GM19193 (cell line): ENCODE data around the gene ZNF546.

ENCODE experiments used
- POLR2A ChIP-seq: IDR thresholded peaks from 4 replicates; pipeline ENCODE4 v1.6.1; 2011; ENCODE audit not compliant: insufficient read depth, insufficient read length; ENCODE audit errors: extremely low read depth

Gene ZNF546

DNA sequence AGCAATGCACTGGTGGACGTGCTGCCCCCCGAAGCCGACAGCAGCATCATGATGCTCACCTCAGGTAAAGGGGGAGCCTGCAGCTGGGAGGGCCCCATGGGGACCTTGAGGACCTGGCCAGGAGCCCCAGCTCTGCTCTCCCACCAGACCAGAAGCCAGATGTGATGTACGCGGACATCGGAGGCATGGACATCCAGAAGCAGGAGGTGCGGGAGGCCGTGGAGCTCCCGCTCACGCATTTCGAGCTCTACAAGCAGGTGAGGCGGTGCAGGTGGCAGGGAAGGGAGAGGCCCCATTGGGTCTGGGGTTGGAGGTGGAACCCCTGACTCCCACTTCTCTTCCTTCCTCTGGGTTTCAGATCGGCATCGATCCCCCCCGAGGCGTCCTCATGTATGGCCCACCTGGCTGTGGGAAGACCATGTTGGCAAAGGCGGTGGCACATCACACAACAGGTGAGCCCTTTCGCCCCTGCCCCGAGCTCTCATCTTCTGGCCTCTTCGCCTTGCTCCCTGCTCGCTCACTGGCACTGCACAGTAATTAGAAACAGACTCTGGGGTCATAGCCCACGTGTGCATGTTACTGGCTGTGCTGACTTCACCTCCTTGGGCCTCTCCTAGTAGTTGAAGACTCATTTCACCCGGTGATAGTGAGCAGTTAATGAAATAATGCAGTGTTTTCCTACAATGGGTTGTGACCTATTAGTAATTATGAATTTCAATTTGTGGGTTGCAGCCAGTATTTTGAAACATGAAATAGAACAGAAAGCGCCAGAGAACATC, 22.3 kb upstream of the ZNF546 start:
- no peak for TF ChIP-seq POLR2A

DNA sequence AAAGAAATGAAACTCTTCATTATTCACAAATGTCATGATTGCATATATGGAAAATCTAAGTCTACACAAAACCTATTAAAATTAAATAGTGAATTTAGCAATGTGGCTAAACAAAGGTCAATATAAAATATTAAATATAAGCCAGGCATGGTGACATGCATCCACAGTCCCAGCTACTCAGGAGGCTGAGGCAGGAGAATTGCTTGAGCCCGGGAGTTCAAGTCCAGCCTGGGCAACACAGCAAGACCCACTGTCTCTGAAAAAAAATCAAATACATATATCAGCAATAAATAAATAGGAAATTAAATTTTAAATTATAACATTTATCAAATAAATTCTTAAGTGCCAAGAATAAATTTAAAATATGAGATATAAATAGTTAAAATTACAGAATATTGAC, 14.0 kb upstream of the ZNF546 start:
- TF ChIP-seq POLR2A, result no peak

- TF ChIP-seq POLR2A, result no peak
These were observed 13.1 kb upstream of the ZNF546 start for GRCh38 chr19:39983695-39984300.

DNA sequence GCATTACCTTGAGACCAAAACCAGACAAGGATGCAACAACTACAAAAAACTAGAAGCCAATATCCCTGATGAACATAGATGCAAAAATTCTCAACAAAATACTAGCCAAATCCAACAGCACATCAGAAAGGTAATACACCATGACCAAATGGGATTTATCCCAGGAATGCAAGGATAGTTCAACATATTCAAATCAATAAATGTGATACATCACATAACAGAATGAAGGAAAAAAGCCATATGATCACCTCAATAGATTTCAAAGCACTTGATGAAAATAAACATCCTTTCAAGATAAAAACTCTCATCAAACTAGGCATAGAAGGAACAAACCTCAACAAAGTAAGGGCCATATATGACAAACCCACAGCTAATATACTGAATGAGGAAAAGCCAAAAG, 10.2 kb upstream of the ZNF546 start:
- TF ChIP-seq POLR2A, result no peak

DNA sequence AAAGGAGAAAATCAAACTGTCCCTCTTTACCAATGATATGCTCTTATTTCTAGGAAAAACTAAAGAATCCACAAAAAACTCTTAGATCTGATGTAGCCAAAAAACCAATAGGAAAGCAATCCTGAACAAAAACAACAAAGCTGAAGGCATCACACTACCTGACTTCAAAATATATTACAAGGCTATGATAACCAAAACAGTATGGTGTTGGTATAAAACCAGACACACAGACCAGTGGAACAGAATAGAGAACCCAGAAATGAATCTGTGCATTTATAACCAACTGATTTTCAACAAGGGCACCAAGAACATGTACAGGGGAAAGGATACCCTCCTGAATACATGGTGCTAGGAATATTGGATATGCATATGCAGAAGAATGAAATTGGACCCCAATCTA, 9.7 kb upstream of the ZNF546 start:
- TF ChIP-seq POLR2A, result no peak

DNA sequence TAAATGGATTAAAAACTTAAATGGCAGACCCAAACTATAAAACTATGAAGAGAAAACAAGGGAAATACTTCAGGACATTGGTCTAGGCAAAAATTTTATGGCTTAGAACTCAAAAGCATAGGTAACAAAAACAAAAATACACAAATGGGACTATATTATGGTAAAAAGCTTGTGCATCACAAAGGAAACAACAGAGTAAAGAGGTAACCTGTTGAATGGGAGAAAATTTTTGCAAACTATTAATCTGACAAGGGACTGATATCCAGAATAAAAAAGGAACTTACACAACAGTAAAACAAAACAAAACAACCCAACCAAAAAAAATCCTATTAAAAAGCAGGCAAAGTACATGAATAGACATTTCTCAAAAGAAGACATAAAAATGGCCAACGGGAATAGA, 9.3 kb upstream of the ZNF546 start:
- no peak for TF ChIP-seq POLR2A

GRCh38 chr19:39993605-39994004, 3.3 kb upstream of the ZNF546 start:
- no peak for TF ChIP-seq POLR2A

- TF ChIP-seq POLR2A, result no peak
These were observed 2.5 kb upstream of the ZNF546 start for GRCh38 chr19:39994361-39994760.

GRCh38 chr19:39995794-39996193, 1.1 kb upstream of the ZNF546 start:
- no peak for TF ChIP-seq POLR2A

DNA sequence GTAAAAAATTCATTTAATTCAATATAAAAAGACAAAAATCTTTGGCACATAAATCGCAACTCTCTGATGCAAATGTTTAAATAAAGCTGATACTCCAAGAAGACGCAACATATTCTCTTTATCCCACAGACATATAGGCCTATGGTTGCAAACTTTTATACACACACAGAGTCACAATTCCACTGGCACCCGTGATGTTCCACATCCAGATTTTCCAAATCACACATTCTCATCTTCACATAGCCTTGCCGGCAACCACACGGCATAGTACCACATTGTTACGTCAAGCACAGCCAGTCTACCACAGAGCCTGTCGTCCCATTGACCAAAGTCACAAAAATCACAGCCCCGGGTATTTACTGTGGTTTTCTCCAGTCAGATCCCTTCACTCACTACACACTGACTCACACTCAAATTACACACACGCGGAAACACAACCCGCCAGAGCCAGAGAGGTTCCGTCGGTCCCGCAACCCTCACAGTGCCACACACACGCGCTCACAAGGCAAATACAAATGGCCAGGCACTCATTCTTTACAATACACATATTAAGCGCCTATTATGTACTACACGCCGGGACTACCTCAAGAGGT, 546 bp upstream of the ZNF546 start:
- no peak for TF ChIP-seq POLR2A

GRCh38 chr19:39997638-39998216, 867 bp downstream of the ZNF546 start:
- TF ChIP-seq POLR2A, result no peak

DNA sequence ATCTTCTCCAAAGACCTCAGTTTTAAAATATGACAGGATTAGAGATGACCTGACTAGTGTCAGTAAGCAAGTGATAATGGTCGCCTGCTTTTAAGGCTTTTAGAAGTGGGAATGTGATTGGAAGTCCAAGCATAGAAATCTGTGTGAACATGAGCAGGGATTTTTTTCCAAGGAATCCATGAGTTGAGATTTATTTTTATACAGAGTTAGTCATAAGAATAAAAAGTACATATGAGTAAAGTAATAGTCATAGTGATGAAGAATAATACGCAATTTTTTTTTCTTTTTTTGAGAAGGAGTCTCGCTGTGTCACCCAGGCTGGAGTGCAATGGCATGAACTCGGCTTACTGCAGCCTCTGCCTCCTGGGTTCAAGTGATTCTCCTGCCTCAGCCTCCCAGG, 1.6 kb downstream of the ZNF546 start:
- no peak for TF ChIP-seq POLR2A

DNA sequence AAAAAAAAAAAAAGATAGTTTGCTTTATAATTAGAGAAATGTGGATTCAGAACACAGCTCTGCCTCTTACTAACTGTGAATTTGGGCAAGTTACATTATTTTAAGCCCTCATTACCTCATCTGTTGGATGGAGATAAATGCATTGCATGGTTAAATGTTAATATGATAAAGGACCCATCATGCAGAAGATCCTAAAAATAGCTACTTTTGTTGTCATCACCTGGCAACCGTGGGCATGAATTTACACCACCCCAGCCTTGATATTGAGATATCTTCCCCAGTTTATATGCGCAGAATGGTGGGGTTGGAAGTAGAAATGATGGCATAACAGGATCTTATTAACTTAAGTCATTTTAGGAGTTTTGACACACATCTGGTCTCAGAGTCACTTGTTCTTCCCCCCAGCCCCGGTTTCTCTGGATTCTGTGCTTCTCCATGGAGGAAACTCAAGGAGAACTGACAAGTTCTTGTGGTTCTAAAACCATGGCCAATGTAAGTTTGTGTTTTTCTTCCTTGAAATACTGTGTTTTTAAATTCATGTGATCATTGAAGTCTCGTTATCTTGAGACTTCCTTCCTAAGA, 8.9 kb downstream of the ZNF546 start:
- TF ChIP-seq POLR2A, result no peak

GRCh38 chr19:40006273-40006691, 9.4 kb downstream of the ZNF546 start:
- no peak for TF ChIP-seq POLR2A

GRCh38 chr19:40009674-40010073, 12.8 kb downstream of the ZNF546 start:
- TF ChIP-seq POLR2A, result no peak
